ENCODE data around the gene KCNF1. TPM values are rescaled to one million over a fixed set of nuclear protein-coding genes. Genes with fewer than 3 reads are reported as not detected.

KCNF1 gene
- total RNA-seq, 2 donors from 2014 or later = 1.0 TPM; not detected in 1

GRCh38 chr2:10947005-10947440, 35.3 kb downstream of the KCNF1 start:
- intact Hi-C loops (cut with DNase I) = no loop called here
- WGBS = 60% methylated on average over 10 of the region's 10 CpGs
- Histone ChIP-seq H3K36me3 (no peaks in the 10 kb centered on the region), H3K27me3 (replicated peaks; ENCODE audit: insufficient read depth) (peaks cover 3% of the 10 kb centered on the region), H3K27ac (no peak overlapping the region), H3K4me3 (no peak overlapping the region), H3K9me3 (no peaks in the 10 kb centered on the region), H3K4me1 (replicated peaks) (no peaks in the 10 kb centered on the region)
- TF ChIP-seq CTCF (IDR thresholded peaks at IDR 0.05) = no peak
- no peak for TF ChIP-seq POLR2AphosphoS5 (IDR thresholded peaks at IDR 0.05)
- no peak for TF ChIP-seq POLR2A (IDR thresholded peaks at IDR 0.05)
- DNase-seq (ENCODE audit: low spot score) = no peak

GRCh38 chr2:10947446-10948187, 35.9 kb downstream of the KCNF1 start:
- DNase-seq (ENCODE audit: low spot score) = no peak
- no peaks in the 10 kb centered on the region for H3K36me3 ChIP-seq
- WGBS = 88% methylated on average over 11 of the region's 11 CpGs
- no peaks in the 10 kb centered on the region for H3K4me1 ChIP-seq (replicated peaks)
- TF ChIP-seq POLR2AphosphoS5 (IDR thresholded peaks at IDR 0.05) (no peak), POLR2A (IDR thresholded peaks at IDR 0.05) (no peak), CTCF (IDR thresholded peaks at IDR 0.05) (no peak)
- no peaks in the 10 kb centered on the region for H3K9me3 ChIP-seq
- H3K27me3 ChIP-seq (replicated peaks; ENCODE audit: insufficient read depth) = peaks cover 3% of the 10 kb centered on the region
- H3K4me3 ChIP-seq = no peak overlapping the region
- H3K27ac ChIP-seq = no peak overlapping the region
- intact Hi-C loops (cut with DNase I) = no loop called here

DNA sequence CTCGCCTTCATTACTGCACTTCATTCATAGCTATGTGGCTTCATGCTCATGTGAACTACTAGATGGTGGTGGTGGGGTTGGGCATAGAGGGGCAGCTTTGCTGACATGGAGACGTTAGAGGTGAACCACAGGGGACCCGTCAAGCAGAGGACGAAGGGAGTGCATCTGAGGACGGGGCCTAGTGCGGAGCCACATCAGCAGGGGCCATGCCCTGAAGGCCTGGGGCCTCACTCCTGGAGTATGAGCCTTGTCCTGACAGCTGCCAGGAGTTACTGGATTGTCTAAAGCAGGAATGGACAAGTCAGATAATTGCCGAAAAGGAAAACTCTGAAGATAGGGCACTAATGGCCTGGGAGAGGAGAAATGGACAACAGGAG, 36.4 kb downstream of the KCNF1 start:
- intact Hi-C loops (cut with DNase I) = no loop called here
- Histone ChIP-seq H3K4me1 (replicated peaks) (no peaks in the 10 kb centered on the region), H3K9me3 (no peaks in the 10 kb centered on the region), H3K4me3 (no peak overlapping the region), H3K27me3 (replicated peaks; ENCODE audit: insufficient read depth) (peaks cover 3% of the 10 kb centered on the region), H3K27ac (no peak overlapping the region), H3K36me3 (no peaks in the 10 kb centered on the region)
- WGBS = 90% methylated on average over 7 of the region's 7 CpGs
- TF ChIP-seq POLR2A (IDR thresholded peaks at IDR 0.05) = no peak
- no peak for DNase-seq (ENCODE audit: low spot score)

- Histone ChIP-seq H3K36me3 (no peaks in the 10 kb centered on the region), H3K4me1 (replicated peaks) (no peaks in the 10 kb centered on the region), H3K27me3 (replicated peaks; ENCODE audit: insufficient read depth) (peaks cover 3% of the 10 kb centered on the region), H3K4me3 (no peak overlapping the region), H3K27ac (no peak overlapping the region), H3K9me3 (no peaks in the 10 kb centered on the region)
- TF ChIP-seq POLR2AphosphoS5 (IDR thresholded peaks at IDR 0.05) (no peak), CTCF (IDR thresholded peaks at IDR 0.05) (no peak), POLR2A (IDR thresholded peaks at IDR 0.05) (no peak)
- intact Hi-C loops (cut with DNase I) = no loop called here
- no peak for DNase-seq (ENCODE audit: low spot score)
- WGBS = 89% methylated on average over 15 of the region's 15 CpGs
These were observed 37.0 kb downstream of the KCNF1 start for GRCh38 chr2:10948606-10949230.

- H3K4me1 ChIP-seq (replicated peaks) = no peaks in the 10 kb centered on the region
- H3K9me3 ChIP-seq = no peaks in the 10 kb centered on the region
- TF ChIP-seq POLR2AphosphoS5 (IDR thresholded peaks at IDR 0.05) = no peak
- TF ChIP-seq POLR2A (IDR thresholded peaks at IDR 0.05) = no peak
- no peak for TF ChIP-seq CTCF (IDR thresholded peaks at IDR 0.05)
- peaks cover 3% of the 10 kb centered on the region for H3K27me3 ChIP-seq (replicated peaks; ENCODE audit: insufficient read depth)
- no peak overlapping the region for H3K27ac ChIP-seq
- no peak overlapping the region for H3K4me3 ChIP-seq
- DNase-seq (ENCODE audit: low spot score) = no peak
- H3K36me3 ChIP-seq = no peaks in the 10 kb centered on the region
- intact Hi-C loops (cut with DNase I) = no loop called here
- WGBS = 92% methylated on average over 1 of the region's 1 CpG
These were observed 38.1 kb downstream of the KCNF1 start for GRCh38 chr2:10949835-10950234.
